ENCODE results near the gene USH2A. TPM values are rescaled to one million over a fixed set of nuclear protein-coding genes. Genes with fewer than 3 reads are reported as not detected.

Gene USH2A
- total RNA-seq, 4 donors from 2014 or later = 0.39 TPM; not detected in 3

GRCh38 chr1:215606036-215606435, 817.2 kb downstream of the USH2A start:
- WGBS, 2 donors (ENCODE audit: low coverage in 1 of 2) = 63 to 67% methylated on average over 3 of the region's 3 CpGs
- ATAC-seq = no peak

GRCh38 chr1:215605011-215605621, 818.1 kb downstream of the USH2A start:
- H3K4me3 ChIP-seq = no peak overlapping the region
- TF ChIP-seq POLR2A (IDR thresholded peaks at IDR 0.05) (no peak), EP300 (IDR thresholded peaks at IDR 0.05) (no peak), CTCF (IDR thresholded peaks at IDR 0.05) (no peak), POLR2AphosphoS5 (IDR thresholded peaks at IDR 0.05) (no peak)
- peaks cover 0 to 40% (median 0%) of the 10 kb centered on the region in 3 donors for H3K4me1 ChIP-seq
- no peak overlapping the region for H3K27ac ChIP-seq
- peaks cover 0 to 44% of the 10 kb centered on the region in 2 donors for H3K36me3 ChIP-seq
- no peaks in the 10 kb centered on the region for H3K9me3 ChIP-seq
- ATAC-seq = no peak
- no peaks in the 10 kb centered on the region for H3K27me3 ChIP-seq

More at GRCh38 chr1:215606036-215606435, 817.2 kb downstream of the USH2A start:
- Histone ChIP-seq H3K27ac (no peak overlapping the region), H3K36me3 (peaks cover 0 to 46% of the 10 kb centered on the region in 2 donors), H3K4me1 (peaks cover 0 to 38% (median 0%) of the 10 kb centered on the region in 3 donors), H3K9me3 (no peaks in the 10 kb centered on the region), H3K4me3 (no peak overlapping the region), H3K27me3 (no peaks in the 10 kb centered on the region)
- TF ChIP-seq POLR2AphosphoS5 (IDR thresholded peaks at IDR 0.05) (no peak), CTCF (IDR thresholded peaks at IDR 0.05) (no peak), EP300 (IDR thresholded peaks at IDR 0.05) (no peak), POLR2A (IDR thresholded peaks at IDR 0.05) (no peak)

- Histone ChIP-seq H3K9me3 (no peaks in the 10 kb centered on the region), H3K36me3 (peaks cover 0 to 30% of the 10 kb centered on the region in 2 donors), H3K4me1 (peaks cover 0 to 38% (median 0%) of the 10 kb centered on the region in 3 donors), H3K27ac (no peak overlapping the region), H3K4me3 (no peak overlapping the region), H3K27me3 (no peaks in the 10 kb centered on the region)
- ATAC-seq = no peak
- TF ChIP-seq POLR2A (IDR thresholded peaks at IDR 0.05) (no peak), POLR2AphosphoS5 (IDR thresholded peaks at IDR 0.05) (no peak), EP300 (IDR thresholded peaks at IDR 0.05) (no peak), CTCF (IDR thresholded peaks at IDR 0.05) (no peak)
Measured at GRCh38 chr1:215603319-215603718, 819.9 kb downstream of the USH2A start.

- no peak for ATAC-seq
- 72 to 100% methylated on average over 2 of the region's 2 CpGs for WGBS, 2 donors (ENCODE audit: low coverage in 1 of 2)
- no peak overlapping the region for H3K27ac ChIP-seq
- no peak for TF ChIP-seq POLR2AphosphoS5 (IDR thresholded peaks at IDR 0.05)
- TF ChIP-seq CTCF (IDR thresholded peaks at IDR 0.05) = no peak
- no peak for TF ChIP-seq POLR2A (IDR thresholded peaks at IDR 0.05)
- no peak for TF ChIP-seq EP300 (IDR thresholded peaks at IDR 0.05)
- peaks cover 0 to 36% (median 0%) of the 10 kb centered on the region in 3 donors for H3K4me1 ChIP-seq
- H3K4me3 ChIP-seq = no peak overlapping the region
- peaks cover 0 to 40% of the 10 kb centered on the region in 2 donors for H3K36me3 ChIP-seq
- H3K27me3 ChIP-seq = no peaks in the 10 kb centered on the region
- no peaks in the 10 kb centered on the region for H3K9me3 ChIP-seq
Measured at GRCh38 chr1:215601276-215601675, 822.0 kb downstream of the USH2A start.

GRCh38 chr1:215600867-215601266, 822.4 kb downstream of the USH2A start:
- no peaks in the 10 kb centered on the region for H3K9me3 ChIP-seq
- ATAC-seq = no peak
- H3K4me3 ChIP-seq = no peak overlapping the region
- no peaks in the 10 kb centered on the region for H3K27me3 ChIP-seq
- peaks cover 0 to 32% (median 0%) of the 10 kb centered on the region in 3 donors for H3K4me1 ChIP-seq
- 81 to 94% methylated on average over 10 of the region's 10 CpGs for WGBS, 2 donors (ENCODE audit: low coverage in 1 of 2)
- H3K36me3 ChIP-seq = peaks cover 0 to 40% of the 10 kb centered on the region in 2 donors
- H3K27ac ChIP-seq = no peak overlapping the region
- TF ChIP-seq EP300 (IDR thresholded peaks at IDR 0.05) = no peak
- no peak for TF ChIP-seq POLR2A (IDR thresholded peaks at IDR 0.05)
- no peak for TF ChIP-seq POLR2AphosphoS5 (IDR thresholded peaks at IDR 0.05)
- TF ChIP-seq CTCF (IDR thresholded peaks at IDR 0.05) = no peak

All from gastroesophageal sphincter (tissue), 4 donors.